H1 (cell line): ENCODE data around the gene OR2D2. TPM values are rescaled to one million over a fixed set of nuclear protein-coding genes. Genes with fewer than 3 reads are reported as not detected.

Experiments used
- POU5F1 ChIP-seq: IDR thresholded peaks from 2 replicates; pipeline ENCODE4 v1.6.1; 2011; ENCODE audit warnings: low read depth, mild to moderate bottlenecking, low read length, moderate library complexity
- RNF2 ChIP-seq: fragments of 200-900, 300-1000 bp; sonication (generic); IDR thresholded peaks from 2 replicates; pipeline ENCODE4 v1.7.1; 2016; ENCODE audit warnings: borderline replicate concordance, low read depth, mild to moderate bottlenecking, antibody characterized with exemption, low read length; ENCODE audit not compliant: poor library complexity, severe bottlenecking; ENCODE audit errors: missing control alignments
- polyA plus RNA-seq, 7 experiments: library from polyadenylated mRNA; depleted of rRNA in 3 of 7; stranded (reverse) in 5 of 7; unstranded in 2 of 7; fragments of >200 nt in 5 of 7; fragments of 200-250 nt in 2 of 7; gene quantifications; 1 replicate in 5 of 7; 2 replicates in 1 of 7; 4 replicates in 1 of 7; pipeline versions ENCODE4 v1.2.1 to v1.2.3, GENCODE V29; 2011 to 2013; ENCODE audit warnings: missing spikeins in 2 of 7, mixed read lengths in 2 of 7
- total RNA-seq: library from RNA; stranded (reverse); fragmentation: NEBNext Ultra II Directional; extraction: Animal tissue kit (Norgen Biotek cat#: 25700); gene quantifications from 2 replicates; pipeline ENCODE4 v1.2.1, GENCODE V29; 2021

The OR2D2 gene
- total and polyA plus RNA-seq, 2 of the 8 experiments (the other 6 are each of a cell fraction or from before 2014, with no cell fraction given) = 0.15 TPM; not detected in 1

- TF ChIP-seq POU5F1 = no peak
- TF ChIP-seq RNF2 = no peak
These were observed at the start of gene OR2D2 (continued) for GRCh38 chr11:6892400-6892799.
